Dermis microvascular lymphatic vessel endothelial cell (primary cell): ENCODE results near the gene NR5A1. TPM values are rescaled to one million over a fixed set of nuclear protein-coding genes. Genes with fewer than 3 reads are reported as not detected.

Experiments used
- DNase-seq, 2 donors: peaks; one replicate each; pipeline versions ENCODE4 v3.0.0 to v3.0.0-alpha.2; 2010; ENCODE audit warnings: low read depth in 2 of 2
- total RNA-seq: library from RNA; depleted of rRNA; stranded (reverse); fragments of >200 nt; gene quantifications from 2 replicates; pipeline ENCODE4 v1.2.1, GENCODE V29; 2014

The NR5A1 gene
- total RNA-seq, 1 donor from 2014 or later: not detected

DNA sequence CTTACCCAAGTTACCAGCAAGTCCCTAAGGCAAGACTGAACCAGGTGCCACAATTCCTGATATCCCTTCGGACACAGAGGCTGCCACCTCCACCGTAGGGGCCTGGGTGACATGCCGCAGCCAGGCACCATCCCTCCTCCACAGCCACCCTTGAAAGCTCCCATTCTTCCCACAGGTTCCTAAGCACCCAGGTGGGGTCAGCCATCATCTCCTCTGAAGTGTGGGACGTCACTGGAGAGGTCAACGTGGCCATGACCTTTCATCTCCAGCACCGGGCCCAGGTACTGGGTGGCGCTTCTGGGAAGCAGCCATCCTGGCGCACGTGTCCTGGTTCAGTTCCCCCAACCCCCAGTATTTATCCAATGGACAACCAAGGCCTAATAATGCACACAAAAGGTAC is 48.8 kb downstream of the NR5A1 start:
- no peak for DNase-seq

DNA sequence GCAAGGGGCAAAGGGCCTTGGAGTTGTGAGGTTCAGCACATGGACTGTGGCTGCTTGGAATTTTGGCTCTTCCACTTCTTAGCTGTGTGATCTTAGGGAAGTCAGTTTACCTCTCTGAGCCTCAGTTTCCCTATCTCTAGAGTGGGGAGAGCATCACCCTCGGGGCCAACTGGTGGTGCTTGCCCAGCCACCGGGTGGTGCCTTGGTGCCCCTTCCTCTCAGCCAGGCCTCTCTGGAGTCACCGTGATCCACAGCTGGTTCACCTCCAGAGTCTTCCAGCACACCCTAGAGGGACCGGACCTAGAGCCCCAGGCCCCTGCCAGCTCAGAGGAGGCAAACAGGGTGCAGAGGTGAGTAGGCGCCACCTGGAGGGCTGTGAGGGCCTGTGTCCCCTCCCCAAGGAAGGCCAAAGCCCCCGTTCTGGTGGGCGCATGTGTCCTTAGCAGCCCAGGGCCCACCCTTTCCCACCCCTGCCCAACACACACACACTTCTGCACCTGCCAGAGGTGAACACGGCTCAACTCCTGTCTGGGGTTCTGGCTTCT is 49.2 kb downstream of the NR5A1 start:
- DNase-seq: no peak

DNA sequence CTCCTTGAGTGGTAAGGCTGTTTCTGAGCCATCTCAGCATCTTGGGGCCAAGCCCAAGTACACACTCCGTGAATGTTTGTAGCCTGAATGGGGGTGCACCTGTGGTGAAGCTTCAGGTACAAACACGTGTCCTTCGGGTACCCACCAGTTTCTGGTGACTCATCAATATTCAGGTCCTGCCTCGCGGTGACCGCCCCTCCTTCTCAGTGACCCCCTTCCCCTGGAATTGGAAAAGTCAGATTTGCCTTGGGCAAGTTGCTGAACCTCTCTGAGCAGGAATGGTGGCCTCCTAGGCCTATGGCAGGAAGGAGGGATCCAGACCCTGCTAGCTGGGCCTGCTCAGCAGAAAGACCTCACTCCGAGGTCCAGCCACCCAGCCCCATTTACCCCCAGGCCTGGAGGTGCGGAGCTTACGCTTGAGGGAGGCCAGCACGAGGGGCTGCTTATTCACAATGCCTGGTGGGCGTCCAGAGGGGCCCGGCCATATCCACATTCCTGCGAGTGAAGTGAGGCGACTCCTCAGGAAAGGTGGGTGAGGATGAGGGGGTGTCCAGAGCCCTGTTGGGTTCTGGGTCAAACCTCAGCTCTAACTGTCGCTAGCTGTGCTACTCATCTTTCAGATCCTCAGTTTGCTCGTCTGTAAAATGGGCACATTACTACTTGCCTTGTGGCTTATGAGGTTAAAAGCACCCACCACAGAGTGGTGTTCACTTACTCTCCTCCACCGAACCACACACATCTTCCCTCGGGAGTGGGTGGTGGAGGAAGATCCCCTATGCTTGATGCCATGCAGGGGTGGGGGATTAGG is 49.9 kb downstream of the NR5A1 start:
- DNase-seq: no peak

DNA sequence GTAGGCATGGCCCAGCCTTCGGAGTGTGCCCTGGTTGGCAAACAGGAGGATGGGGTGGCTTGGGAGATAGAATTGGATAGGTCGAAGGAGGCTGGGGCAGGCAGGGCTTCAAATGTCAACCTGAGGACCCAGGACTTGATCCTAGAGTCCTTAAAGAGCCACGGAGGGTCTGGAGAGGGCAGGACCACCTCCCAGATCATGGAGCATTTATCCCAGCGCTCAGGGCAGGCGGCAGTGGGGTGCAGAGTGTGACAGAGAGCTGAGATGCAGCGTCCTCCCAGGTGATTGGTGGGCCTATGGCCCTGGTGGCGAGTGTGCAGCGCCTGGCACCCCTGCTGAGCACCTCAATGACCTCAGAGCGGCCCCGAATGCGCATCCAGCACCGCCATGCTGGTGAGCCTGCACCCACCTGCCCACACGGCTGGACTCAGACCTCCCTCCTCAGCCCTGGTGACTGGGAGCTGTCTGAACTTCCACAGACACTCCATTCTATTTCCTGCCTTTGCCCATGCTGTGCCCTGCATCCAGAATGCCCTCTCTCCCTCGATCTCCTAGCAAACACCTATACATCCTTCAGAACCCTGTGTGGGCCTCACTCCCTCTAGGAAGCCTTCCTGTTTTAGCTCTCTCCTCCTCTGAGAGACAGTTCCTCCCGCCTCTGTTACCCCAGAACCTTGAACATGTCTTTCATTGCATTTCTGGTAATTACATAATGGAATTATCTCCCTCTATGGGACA is 50.7 kb downstream of the NR5A1 start:
- no peak for DNase-seq

DNA sequence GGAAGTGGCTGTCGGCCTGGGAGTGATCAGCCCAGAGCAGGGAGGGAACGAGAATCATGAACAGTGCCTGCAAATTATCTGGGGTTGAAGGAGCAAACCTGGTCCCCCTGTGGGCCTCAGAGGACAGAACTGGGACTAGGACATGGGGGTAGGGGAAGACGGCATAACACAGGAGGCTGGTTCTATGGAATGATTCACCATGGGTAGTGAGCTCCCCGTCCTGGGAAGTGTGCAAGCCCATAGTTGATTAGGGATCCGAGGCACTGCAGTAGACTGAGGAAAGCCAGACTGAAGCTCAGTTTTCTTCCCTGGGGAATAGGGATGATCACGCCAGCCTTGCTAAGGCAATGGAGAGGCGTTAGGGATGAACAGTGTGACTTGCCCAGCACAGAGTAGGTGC is 51.4 kb downstream of the NR5A1 start:
- no peak for DNase-seq

DNA sequence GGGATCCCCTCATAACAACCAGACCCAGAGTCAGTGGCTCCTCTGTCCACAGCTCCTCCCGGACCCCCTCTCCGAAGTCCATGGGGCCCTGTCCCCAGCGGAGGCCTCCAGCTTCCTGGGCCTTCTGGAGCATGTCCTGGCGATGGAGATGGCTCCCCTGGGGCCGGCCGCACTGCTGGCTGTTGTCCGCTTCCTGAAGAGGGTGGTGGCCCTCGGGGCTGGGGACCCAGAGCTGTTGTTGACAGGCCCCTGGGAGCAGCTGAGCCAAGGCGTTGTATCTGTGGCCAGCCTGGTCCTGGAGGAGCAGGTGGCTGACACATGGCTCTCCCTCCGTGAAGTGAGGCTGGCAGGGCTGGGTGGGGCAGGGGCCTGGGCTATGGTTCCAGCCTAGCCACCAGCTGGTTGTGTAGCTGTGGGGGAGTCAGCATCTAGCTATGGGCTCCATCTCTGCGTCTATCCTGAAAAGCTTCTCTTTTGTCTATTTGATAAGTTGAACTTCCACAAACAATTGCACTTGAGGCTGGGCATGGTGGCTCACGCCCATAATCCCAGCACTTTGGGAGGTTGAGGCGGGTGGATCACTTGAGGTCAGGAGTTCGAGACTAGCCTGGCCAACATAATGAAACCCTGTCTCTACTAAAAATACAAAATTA is 52.3 kb downstream of the NR5A1 start:
- DNase-seq: no peak

DNA sequence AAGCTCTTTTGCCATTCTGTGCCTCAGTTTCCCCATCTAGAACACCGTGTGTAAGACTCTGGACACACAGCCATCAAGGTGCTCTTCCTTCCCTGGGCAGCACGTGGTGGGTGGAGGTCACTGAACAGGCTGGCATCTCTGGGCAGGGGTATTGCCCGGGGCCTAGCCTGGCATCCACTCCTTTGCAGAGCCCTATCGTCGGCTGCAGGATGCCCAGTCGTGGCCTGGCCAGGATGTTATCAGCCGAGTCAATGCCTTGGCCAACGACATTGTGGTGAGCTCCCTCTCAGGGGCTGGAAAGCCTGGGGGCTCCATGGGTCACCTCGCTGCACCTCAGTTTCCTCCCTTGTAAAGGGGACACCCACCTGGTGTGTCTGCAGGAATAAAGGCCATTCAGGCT is 52.9 kb downstream of the NR5A1 start:
- no peak for DNase-seq

DNA sequence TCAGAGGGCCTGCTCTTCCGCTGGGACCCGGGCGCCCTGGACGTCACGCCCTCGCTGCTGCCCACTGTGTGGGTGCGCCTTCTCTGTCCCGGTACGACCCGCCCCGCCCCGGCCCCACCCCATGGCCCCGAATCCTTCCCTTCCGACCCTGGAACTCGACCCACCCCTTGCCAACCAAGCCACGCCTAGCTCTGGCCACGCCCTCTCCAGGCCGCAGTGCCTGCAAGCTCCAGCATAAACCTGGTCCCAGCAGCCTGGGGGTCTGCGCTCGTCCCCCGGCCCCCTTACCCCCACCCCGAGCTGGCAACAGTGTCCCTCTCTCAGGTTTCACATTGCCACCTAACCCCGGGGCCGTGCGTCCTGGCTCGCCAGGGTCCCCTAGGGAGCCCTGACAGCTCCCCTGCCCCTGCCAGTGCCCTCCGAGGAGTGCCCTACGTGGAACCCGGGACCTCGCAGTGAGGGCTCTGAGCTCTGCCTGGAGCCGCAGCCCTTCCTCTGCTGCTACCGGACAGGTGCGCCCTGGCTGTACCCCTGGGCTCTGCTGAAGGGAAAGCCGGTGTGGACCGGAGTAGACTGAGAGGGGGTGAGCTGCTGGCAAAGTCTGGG is 53.5 kb downstream of the NR5A1 start:
- no peak for DNase-seq

DNA sequence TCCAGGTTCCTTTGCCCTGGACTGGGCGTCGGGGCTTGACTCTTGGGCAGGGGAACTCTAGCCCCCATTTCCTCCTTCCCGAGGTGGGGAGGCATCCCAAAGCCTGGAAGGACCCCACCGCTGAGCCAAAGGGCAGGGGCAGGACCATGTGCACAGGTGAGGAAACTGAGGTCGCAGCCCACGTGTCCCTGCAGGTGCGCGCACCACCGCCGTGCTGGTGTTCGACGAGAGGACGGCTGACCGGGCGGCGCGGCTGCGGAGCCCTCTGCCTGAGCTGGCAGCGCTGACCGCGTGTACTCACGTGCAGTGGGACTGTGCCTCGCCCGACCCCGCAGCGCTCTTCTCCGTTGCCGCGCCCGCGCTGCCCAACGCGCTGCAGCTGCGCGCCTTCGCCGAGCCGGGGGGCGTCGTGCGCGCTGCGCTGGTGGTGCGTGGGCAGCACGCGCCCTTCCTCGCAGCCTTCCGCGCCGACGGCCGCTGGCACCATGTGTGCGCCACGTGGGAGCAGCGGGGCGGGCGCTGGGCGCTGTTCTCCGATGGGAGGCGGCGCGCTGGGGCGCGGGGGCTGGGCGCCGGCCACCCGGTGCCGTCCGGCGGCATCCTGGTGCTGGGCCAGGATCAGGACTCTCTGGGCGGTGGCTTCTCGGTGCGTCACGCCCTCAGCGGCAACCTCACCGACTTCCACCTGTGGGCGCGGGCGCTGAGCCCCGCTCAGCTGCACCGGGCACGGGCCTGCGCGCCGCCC is 54.2 kb downstream of the NR5A1 start:
- DNase-seq: no peak

DNA sequence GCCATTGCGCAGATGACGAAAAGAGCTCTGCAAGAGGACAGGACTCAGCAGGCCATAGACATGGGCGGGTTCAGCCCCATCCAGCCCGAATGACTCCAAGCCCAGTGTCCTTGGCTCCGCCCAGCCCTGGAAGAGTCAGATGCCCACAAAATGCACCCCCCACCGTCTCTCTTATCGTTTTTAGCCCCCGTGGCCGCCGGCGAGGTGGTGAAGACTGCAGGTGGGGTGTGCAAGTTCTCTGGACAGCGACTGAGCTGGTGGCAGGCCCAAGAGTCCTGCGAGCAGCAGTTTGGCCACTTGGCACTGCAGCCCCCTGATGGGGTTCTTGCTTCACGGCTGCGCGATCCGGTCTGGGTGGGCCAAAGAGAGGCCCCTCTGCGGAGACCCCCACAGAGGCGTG is 54.9 kb downstream of the NR5A1 start:
- no peak for DNase-seq

DNA sequence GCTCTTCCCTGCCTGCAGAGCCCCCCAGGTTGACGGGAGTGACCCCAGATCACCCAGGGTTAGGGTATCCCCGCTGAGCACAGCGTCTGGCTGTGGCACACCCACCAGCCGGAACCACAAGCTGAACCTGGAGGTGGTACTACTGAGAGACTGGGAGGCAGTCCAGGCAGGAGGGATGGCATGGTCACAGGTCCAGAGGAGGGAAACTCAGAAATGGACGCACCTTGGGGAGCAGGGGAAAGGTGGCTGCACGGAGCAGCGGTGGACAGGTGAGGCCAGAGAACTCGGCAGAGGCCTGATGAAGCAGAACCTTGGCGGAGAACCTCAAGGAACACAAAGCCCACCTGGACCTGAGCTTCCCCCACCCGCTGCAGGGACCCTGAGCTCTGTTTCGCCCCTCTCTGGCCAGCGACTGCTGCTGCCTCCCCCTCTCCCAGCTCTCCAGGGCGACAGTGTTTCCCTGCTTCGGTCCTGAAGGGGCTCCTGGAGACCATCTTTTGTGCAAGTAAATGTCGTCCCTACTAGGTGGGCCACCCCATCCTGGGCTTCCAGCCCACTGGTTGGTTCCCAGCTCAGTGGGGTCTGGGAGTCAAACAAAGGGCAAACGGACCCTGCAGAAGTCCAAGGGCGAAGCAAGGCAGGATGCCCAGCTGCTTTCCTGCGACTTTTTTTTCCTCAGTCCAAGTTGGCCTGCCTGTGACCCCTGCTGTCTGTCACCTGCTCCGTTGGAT is 56.1 kb downstream of the NR5A1 start:
- no peak for DNase-seq

DNA sequence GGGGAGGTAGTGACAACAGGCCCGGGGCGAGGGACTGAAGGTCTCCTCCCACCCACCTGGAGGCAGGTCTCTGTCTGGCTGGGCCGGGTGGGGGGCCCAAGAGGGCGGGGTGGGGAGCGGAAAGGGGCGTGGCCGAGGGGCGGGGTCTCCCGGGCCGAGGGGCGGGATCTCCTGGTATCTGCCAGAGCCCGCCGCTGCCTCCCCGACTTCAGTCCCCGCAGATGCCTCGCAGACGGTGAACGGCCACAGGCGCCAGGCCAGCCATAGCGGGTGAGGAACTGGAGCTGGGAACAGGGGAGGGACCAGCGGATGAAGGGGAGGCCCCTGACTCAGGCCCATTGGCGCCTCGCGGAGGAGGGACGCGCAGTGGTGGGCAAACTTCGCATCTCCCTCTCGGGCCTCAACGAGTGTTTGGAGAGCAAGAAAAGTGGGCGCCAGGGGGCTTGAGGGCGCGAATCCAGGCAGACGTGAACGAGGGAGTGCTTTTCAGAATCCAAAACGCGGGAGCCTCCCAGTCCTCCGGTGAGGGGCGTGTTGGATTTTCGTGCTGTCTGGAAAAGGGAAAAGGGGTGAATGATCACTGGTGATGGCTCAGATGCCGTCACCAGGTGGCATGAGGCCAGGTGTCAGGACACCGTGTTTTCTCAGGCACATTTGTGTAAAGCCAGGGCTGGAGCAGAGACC is 56.8 kb downstream of the NR5A1 start, which contains the start of gene ADGRD2:
ADGRD2 (plus strand) TSS at position 211 of the 684 bp plus-strand sequence. CDS start 1,216 bp downstream, outside the sequence.
- no peak for DNase-seq

DNA sequence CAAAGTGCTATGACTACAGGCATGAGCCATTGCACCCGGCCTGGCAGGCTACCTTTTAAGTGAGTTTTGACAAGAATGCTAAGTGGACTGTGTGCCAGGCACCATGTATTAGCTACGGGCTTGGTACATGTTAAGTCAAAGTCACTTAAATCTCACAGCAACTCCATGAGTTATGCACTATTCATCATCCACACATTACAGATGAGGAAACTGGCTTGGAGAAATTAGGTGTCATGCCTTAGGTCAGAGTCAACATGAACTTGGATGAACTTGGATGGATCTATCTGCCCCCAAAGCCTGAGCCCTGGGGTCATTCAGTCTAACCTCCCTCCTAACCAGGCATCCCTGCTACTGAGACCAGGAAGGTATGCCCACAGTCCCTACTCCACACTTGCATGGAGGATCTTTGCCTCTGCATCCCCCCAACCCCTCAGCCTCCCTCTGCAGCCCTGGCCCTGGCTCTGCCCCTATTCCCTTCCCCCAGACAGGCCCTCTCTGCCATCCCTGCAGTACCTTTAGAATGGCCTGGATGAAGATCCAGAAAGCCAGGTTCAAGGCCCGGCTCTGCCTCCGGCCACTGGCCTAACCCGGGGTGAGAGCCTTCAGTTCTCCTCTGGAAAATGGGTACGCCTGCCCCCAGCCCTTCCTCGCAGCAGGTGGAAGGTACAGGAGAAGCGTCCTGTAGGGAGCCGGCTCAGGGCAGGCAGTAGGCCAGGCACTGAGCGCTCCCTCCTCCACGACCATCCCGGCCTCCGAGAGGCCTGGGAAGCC is 57.6 kb downstream of the NR5A1 start:
- no peak for DNase-seq

DNA sequence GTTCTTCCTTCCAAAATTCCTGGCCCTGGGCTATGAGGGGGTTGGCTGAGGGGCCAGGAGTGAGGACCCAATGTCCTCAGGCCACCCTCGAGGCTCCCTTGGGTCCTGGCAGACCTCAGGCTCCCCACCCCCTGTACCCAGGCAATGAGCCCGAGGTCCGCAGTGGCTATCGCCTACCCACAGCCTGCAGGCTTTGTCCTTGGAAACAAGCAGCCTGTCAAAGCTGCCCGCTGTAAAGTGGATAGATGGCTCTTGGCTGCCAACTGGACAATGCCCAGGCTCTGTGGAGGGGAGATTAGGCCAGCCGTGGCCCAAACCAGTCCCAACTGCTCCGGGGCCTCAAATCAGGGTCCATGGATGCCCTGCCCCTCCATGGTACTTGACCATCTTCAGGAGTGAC is 59.2 kb downstream of the NR5A1 start:
- DNase-seq: no peak

DNA sequence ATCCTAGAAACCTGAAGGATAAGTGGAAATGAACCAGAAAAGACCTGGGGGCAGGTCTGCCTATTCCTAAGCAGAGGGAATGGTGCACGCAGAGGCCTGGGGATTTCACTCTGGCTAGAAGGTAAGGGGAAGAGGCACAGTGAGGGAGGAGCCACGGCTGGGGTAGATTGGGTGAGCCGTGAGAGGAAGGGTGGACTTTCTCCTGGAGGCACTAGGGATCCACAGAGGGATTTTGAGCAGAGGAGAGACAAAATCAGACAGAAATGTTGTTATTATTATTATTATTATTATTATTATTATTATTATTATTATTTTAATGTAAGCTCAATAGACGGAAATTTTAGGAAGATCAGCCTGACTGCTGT is 59.9 kb downstream of the NR5A1 start:
- no peak for DNase-seq

DNA sequence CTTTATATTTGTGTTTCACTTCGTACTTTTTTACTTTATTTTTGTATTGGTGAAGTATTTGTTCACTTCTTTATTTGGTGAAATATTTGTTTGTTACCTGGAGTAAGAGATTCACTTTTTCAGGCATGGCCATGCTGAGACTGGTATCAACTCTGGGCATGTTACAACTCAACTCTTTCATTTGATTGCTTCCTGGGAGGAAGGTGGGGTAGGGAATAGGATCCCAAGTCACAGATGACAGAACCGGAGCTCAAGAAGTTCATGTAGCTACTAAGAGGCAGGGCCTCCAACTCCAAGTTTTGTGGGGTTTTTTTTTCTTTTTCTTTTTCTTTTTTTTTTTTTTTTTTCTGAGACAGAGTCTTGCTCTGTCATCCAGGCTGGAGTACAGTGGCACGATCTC is 63.0 kb downstream of the NR5A1 start:
- DNase-seq: no peak

DNA sequence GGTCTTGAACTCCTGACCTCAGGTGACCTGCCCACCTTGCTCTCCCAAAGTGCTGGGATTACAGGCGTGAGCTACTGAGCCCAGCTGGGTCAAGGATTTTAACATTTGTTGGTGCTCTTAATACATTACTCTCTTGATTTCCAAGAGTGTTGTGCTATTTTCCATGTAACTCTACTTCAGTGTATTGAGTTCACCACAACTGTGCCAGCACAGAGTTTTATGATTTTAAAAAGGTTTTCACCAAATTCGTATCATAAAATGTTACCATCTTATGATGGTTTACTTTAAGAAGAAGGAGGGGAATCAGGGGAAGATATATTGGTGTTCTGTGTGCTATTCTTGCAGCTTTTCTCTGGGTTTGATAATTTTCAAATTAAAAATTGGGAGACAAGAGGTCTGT is 63.6 kb downstream of the NR5A1 start:
- no peak for DNase-seq

DNA sequence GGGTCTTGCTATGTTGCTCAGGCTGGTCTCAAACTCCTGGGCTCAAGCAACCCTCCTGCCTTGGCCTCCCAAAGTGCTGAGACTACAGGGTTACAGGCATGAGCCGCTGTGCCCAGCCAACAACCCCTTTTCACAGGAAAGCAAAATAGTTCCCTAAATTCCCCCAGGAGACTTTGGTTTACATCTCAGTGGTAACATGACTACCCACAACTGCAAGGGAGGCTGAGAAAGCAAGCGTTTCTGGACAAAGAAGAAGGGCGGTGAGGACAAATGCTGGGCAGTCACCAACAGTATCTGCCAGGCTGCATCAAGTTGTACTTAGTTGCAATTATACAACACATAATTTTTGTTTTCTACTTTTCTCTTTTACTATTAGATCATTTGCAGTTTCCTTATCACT is 64.4 kb downstream of the NR5A1 start:
- DNase-seq: no peak

DNA sequence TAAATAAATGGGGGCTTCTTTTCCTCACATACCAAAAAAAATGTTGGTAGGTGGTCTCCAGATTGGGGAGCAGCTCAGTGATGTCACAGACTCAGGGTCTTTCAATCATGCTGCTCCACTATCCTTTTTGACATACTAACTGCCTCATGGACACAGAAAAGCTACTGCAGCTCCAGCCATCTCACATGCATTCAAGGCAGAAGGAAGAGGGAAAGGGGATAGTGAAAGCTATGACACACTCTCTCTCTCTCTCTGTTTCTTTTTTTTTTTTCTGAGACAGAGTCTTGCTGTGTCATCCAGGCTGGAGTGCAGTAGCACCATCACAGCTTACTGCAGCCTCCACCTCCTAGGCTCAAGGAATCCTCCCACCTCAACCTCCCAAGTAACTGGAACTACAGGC is 64.8 kb downstream of the NR5A1 start:
- no peak for DNase-seq
